Stimulated activated CD4-positive, alpha-beta T cell treated with anti-CD3 and anti-CD28 coated beads, TNF-alpha, amount 100 ng/mL, for 4 hours (primary cell): ENCODE measurements around the gene CACNA2D1.
"Not testable (repeated sequence)": the region's sequence is repeated elsewhere in the genome, so short reads cannot be mapped to it uniquely, and the experiment has no call there.

Experiments
- DNase-seq, 3 experiments: peaks; one replicate each; pipeline ENCODE4 v3.0.0-alpha.2; 2020; ENCODE audit warnings: low read depth in 3 of 3

The CACNA2D1 gene

DNA sequence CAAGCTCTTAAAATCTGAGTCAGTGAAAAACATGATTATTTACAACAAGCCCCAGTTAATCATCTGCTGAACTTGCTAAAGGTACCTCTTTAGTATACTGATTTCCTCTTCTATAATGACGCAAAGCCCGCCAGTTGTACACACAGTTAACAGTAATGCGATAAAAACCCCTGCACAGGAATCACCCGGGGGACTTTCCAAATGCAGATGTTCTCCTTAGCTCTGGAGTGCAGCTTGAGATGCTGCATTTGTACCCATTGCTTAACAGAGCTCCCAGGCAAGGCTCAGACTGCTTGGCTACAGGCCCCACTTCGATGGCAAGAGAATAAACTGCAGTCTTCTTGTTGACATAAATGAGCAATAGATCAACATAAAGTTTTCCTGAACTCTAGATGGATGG is 394.1 kb downstream of the CACNA2D1 start:
- no peak for DNase-seq

DNA sequence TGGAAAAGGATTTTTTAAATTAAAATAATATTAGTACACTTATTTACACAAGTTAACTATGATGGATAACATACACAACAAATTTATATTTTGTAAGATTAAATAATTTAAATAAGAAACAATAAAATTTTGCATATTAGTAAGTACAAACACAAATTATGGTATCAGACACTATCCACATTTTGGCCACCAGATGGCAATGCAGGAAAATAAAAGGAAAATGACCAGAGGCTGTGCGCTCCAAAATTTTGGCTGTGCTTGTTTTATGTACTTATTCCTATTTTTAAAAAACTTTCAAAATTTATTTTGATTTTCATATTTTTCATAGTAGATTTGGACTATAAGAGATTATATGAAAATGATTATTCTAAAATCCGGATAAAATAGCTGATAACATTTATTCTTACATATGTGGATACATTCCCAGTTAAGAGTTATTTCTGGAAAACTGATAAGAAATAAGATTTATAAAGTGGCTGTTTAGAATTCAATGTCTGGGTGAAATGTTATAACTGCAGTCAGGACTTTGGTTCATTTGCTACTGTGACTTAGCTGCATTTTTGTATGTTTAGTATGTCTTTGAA is 399.0 kb downstream of the CACNA2D1 start:
- no peak for DNase-seq

DNA sequence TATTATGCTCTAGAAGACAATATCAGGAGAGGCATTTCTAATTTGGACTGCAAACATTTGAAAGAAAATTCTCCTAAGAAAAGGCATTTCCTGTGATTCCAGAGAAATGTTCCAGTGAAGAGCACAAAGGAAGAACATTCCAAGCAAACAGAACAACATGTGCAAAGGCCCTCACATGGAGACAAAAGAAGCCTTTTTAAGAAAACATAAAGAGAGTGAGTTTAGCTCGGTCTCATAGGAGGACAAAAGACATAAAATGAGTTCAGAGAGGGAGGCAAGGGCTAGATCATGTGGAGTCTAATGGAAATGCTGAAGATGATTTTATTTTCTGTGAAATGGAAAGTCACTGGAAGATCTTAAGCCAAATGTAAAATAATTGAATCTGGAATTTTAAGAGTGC is 404.0 kb downstream of the CACNA2D1 start:
- DNase-seq, result no peak

DNA sequence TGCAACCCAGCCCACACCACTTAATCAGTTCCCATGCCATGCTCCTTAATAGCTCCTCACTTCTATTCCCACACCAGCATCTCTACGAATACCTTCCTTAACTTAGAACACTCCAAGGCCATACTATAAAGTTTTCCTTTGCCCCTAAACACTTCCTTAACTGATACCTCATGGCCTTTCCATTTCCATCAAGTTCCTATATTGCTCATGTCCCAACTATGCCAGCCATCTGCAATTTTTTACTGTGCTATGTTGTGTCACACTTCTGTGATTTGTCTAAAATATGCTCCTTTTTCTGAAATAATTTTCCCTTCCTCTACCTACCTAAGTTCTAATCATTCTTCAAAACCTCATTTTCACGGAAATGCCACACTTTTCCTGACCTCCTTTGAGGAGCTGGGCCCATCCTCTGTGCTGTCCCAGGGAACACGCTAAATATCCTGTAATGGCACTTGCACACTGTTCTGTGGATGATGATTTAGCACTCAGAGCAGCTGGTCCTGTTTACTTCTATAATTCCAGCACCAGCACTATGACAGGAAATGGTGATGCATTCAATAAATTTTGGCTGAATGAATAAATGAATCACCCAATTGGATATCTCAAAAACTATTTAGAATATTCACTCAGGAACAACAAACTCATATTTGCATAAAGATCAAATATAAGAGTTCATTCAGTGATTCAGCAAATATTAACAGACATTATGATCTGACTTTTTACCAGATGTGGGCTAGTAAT is 407.3 kb downstream of the CACNA2D1 start:
- no peak for DNase-seq

DNA sequence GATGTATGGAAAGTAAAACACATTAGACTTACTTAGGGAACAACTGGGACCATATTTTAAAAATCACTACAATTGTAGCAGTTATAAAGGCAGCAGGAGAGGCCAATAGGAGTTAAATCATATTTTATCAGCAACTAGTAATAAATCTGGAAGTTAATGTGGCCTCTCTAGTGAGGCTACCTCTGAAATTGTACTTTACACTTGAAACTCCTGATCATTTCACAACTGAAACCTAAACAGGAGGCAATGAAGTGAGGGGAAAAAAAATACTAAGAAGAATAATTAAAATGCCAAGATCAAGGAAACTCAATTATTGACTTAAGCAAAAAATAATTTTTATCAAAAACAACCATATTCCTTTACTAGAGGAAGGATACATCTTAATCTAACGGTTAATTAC is 408.1 kb downstream of the CACNA2D1 start:
- no peak for DNase-seq

DNA sequence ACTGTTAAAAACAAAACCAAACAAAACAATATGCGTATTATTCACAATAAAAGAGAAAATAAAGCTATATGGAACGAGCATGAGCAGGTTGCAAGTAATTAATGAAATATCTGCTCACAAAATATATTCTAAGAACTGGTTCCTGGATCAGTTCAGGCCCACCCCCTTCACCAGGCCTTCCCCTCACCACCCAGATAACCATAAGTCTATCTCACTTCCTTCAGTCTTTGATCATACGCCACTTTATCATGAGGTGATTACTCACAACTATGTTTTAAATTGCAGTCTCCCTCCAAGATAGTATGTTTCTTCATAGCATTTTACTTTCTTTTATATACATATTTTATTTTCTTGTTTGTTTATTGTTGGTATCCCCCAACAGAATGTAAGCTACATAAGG is 410.7 kb downstream of the CACNA2D1 start:
- DNase-seq, result no peak

DNA sequence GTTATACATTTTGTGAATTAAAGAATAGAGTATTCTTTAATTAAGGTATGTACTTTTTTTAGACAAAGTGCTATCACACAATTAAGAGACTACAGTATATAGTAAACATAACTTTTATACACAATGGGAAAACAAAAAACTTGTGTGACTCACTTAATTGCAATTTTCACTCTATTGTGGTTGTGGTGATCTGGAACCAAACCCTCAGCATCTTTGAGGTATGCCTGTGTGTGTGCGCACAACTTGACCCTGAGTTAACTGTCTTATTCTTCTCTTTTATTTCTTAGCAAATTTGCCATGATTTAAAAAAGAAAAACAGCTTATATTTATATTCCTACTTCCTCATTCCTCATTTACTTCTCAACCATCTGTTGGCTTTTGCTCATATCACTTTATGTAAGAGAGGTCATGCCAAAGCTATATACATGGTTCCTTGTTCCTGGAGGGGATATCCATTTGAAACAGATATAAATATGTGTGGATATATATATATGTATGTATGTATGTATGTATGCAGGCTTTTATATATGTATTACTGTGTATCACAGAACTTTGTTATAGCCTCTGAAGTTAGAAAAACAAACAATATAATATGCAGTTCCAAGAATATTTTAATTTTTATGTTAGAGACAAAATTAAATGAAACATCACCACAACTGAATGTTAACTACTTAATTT is 414.2 kb downstream of the CACNA2D1 start:
- DNase-seq, result no peak

DNA sequence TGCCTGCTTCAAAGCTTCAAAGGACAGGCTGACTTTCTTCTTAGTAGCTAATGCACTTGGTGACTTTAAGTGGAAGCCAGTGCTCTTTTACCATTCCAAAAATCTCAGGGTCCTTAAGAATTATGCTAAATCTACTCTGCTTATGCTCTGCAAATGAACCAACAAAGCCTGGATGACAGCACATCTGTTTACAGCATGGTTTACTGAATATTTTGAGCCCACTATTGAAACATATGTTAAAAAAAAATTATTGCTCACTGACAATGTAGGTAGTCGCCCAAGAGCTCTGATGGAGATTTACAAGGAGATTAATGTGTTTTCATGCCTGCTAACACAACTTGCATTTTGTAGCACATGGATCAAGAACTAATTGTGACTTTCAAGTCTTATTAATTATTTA is 415.5 kb downstream of the CACNA2D1 start:
- no peak for DNase-seq

DNA sequence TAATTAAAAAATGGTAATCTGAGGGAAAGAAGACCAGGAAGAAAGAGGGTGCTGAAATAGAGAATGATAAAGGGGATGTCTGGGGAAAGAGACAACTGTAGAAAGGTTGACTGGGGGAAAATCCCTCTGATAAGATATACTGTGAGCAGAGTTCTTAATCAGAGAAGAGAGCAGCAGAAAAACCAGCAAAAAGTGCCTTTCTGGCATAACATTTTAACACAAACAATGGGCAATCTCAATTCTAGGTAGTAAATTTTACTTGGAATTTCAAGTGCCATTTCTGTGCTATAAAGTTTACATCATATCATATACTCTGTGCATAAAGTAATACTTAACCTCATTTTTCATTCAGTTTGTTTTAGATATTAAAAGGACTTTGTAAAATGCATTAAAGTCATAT is 421.9 kb downstream of the CACNA2D1 start:
- no peak for DNase-seq

DNA sequence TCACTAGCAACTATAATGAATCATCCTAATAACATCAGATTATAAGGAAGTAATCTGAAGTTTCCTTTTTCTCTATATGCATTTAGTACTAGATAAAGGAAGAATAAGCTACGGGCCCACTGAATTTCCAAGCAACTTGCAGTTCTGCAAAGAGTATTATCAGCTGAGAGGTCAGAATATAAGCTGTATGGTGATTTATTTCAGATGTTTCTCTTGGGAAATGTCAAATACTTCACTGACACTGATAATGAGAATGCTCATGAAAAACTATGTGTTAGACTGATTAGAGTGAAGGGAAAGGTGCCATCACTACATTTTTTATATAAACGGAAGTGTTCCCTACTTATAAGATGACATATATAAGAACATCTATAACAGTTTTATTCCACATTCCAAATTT is 422.5 kb downstream of the CACNA2D1 start:
- DNase-seq, result no peak

DNA sequence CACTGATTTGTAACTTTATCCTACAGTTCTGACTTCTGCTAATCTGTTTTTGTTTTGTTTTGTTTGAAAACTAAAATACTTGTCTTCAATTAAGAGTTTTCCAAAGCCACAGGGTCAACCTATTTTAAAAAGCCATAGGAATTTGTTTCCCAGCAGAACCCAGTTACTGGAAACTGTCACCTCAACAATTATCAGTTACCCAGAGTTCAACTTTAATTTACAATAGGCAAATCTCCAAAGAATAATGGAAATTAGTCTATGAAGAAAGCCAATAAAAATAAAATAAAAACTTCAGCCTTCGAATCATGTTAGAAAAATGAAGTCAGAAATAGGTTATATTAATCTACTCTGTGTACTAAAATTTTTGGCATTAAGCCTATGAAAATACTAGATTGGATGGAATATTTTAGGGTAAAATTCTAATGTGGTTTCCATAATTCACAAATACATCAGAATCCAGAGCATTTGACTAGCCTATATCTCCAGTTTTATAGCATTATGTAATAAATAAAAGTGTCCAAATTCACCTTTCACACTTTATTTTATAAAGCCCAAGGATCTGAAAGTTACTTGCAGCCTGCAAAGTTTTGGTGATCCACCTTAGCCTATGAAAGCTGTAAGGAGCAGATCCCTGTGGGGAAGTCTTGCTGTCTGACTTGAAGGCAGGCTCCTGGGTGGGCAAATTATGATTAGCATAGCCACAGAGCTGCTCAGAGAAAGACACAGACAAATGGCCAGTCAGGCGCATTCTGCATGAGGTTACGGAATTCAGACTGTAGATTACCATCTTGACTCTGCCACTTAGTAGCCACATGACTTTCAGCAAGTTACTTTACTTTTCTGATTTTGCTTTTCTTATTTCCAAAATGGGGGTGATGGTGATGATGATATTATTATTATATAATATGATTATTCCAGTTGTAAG is 423.8 kb downstream of the CACNA2D1 start:
- DNase-seq, result no peak

DNA sequence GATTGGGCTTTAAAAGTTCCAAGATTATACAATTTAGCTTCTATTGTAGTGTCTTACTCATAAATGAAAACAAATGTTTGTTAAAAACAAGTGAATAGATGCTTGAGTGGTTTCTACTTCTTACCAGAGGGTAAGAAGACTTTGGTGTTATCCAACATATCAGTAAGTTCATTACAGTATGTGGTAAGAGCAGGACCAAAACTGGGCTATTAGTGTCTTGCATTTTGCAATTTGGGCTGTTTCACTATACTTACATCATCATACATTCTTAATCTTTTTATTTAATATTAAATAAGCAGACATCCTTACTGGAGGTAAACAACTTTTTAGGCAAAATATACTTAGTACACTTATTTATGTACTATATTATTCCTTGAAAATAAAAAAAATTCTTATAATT is 425.4 kb downstream of the CACNA2D1 start:
- no peak for DNase-seq

DNA sequence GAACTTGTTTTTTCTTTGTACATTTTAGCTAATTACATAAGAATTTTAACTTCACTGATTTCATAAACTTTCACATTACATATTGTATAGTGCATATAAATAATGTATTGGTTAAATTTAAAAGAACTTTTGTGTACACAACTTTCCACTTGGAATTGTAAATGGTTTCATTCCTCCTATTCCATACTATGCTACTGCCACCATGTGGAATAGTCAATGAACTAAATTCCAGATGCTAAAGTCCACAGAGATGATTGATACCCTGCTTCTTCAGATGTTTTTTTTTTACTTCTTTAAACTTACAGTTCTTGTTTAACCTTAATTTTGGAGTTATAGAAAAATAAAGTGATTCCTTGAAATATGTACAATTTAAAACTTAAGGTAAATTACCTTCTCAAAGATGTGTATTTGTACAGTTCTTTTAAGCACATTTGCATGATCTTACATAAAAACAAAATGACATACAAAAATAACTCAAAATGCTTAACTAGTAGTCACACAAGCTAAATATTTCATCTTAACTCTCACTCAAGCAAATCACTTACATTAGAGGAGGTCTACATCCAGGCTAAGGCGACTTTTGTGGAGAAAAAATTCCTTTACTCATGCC is 426.1 kb downstream of the CACNA2D1 start:
- DNase-seq, result no peak

DNA sequence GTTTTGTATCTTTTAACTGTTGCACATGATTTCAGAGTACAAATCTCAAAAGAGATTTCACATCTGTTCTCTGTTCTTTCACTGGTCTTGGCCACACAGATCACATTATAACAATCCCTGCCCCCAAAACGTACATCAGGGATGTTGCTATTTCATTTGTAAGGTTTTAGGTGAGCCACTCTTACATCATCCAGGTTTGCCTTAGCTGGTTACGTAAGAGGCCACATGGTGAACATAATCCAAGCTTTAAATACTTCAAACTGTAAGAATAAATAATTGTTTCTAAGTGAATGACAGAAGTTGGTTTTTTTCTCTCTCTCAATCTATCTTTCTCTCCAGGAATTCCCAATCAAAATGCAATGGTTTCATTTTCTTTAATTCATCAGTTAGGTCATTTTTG is 427.8 kb downstream of the CACNA2D1 start:
- DNase-seq, result no peak

DNA sequence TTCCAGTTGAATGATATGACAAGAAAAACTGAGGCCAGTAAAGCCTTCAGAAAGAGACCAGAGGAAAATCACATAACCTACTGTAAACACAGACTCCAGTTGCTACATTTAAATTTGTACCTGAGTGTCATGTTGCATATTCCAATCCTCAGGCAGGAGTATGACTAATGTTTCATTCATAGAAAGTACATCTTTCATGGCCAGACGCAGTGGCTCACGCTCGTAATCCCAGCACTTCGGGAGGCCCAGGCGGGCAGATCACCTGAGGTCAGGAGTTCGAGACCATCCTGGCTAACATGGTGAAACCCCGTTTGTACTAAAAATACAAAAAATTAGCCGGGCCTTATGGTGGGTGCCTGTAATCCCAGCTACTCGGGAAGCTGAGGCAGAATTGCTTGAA is 429.0 kb downstream of the CACNA2D1 start:
- not testable (repeated sequence) for DNase-seq

DNA sequence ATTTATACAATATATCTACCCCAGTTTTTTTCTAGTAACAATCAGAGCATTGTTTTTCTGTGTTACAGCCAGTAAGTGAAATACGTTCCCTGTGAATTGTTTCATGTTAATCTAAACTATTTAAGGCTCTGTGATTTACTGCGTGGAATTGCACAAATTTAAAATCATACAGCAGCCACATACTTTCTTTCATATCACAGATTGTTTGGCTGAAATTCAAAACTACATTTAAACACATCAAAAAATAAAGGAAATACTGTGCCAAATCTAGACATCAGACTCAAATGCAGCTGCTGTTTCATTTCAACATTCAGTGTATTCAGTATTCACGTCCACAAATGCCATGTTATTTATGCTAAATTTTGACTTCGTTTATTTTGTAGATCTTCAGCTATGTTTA is 431.1 kb downstream of the CACNA2D1 start:
- DNase-seq, result no peak

DNA sequence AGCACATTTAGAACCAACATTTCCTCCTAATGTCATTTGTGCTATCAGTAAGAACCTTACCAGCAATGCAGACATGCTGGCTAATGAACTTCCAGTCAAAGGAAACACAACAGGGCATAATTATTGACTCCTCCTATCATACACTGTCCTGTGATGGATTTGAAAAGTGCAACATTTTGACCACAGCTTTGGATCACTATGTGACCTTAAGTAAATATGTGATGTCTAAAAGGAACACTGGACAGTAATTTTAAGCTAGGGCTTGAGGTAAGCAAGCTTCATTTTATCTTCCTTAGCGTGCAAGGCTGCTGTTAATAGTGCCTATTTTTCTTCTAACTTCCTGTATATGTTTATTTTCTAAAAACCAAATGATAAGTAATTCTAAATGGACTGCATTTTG is 433.2 kb downstream of the CACNA2D1 start:
- DNase-seq, result no peak

DNA sequence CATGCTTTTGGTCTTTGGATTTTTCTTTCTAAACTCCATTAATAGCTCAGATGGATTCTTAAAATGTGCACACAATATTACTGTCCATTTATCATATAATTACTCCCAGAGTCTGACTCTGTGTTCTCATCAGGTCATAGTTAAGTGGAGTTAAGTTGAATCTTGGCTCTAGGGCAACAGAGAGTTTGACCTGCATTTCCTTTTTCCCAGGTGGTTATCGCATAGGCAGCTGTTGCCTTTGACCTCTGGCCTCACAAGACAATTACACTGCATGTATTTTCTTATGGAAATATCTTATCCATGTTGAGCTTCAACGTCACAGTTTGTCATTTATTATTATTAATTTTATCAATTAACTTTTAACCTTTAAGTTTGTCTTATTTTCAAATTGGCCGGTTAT is 436.3 kb downstream of the CACNA2D1 start:
- DNase-seq, result no peak

DNA sequence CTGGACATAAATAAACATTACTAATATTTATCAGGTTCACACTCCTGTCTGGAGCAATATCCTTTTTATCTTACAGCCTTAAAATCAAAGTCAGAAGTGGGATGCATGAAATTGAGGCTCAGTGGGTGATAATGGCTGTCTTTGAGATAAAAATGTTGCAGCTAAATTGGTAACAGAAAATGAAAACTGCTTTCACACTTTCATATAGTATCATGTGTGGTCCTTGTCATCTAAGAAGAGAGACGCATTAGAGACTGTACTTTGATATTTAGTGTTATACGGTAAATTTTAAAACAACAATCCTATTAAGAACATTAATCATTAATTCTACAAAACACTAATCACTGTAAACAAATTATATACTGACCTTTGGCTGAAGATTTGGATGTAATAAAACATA is 438.5 kb downstream of the CACNA2D1 start:
- DNase-seq, result no peak

DNA sequence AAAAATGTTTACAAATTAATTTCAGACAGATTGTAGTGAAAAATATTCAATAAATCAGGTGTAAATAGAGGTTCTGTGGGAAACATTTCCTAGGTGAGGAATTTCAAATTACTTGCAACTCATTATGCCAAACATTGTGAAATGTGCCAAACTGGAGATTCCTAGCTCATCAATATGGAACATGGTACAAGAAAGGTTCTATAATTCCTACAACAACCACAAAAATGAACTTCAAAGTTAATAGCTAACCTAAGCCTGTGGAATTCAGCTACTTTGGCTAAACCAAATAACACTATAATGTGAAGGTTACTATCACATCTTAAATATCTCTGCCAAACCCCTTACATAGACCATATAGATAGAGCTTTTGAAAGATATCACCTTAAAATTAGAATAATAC is 450.4 kb downstream of the CACNA2D1 start:
- no peak for DNase-seq

DNA sequence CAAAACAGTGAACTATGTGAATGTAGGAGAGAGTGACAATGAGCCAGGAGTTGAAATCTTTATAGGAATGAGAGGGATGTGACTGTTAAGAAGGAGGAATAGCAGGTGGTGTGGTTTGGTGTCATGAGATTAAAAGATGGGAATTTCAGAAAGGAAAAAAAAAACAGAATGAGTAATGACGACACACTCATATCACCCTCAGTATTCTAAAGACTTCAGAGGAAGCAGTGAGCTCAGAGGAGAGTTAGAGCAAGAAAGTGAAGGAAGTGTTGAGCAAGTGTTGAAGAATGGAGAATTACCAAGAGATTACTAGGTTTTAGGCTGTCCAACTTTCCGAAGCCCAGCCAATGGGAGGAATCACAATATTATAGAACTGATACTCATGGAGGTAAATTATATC is 453.2 kb downstream of the CACNA2D1 start:
- DNase-seq, result no peak
